GM21717 (cell line): Measurements from ENCODE around the gene SOX18.
A peak's percentile ranks its signal among the peaks of the same experiment; 100 is the strongest.

ENCODE experiments used
- ATAC-seq: cut with Tn5 transposase; IDR thresholded peaks from one replicate; pipeline ENCODE4 v1.9.1; 2021; ENCODE audit warnings: mild to moderate bottlenecking, moderate library complexity; ENCODE audit not compliant: unreplicated experiment

SOX18 gene

GRCh38 chr20:64069209-64069613 is 19.8 kb upstream of the SOX18 start:
- ATAC-seq: no peak

GRCh38 chr20:64068386-64069208 is 19.2 kb upstream of the SOX18 start:
- no peak for ATAC-seq

- no peak for ATAC-seq
Measured at GRCh38 chr20:64067733-64068307, 18.4 kb upstream of the SOX18 start.

GRCh38 chr20:64067005-64067632 is 17.7 kb upstream of the SOX18 start:
- no peak for ATAC-seq

GRCh38 chr20:64065974-64066343 is 16.5 kb upstream of the SOX18 start:
- no peak for ATAC-seq

- ATAC-seq: no peak
Measured at GRCh38 chr20:64065062-64065973, 15.9 kb upstream of the SOX18 start.

- ATAC-seq: no peak
Measured at GRCh38 chr20:64064145-64064698, 14.8 kb upstream of the SOX18 start.

- no peak for ATAC-seq
Measured at GRCh38 chr20:64063389-64064144, 14.1 kb upstream of the SOX18 start.

- ATAC-seq: peak; percentile 75
Measured at GRCh38 chr20:64062596-64063388, 13.4 kb upstream of the SOX18 start, which contains the start of gene TCEA2. TSS of gene TCEA2 (plus strand) at chr20:64063198. CDS start at chr20:64063313, 115 bp downstream.

GRCh38 chr20:64062276-64062595 is 12.8 kb upstream of the SOX18 start:
- no peak for ATAC-seq

GRCh38 chr20:64058536-64058935 is 9.1 kb upstream of the SOX18 start:
- no peak for ATAC-seq

- ATAC-seq: no peak
Measured at GRCh38 chr20:64057628-64058498, 8.4 kb upstream of the SOX18 start.

- no peak for ATAC-seq
Measured at GRCh38 chr20:64056889-64057627, 7.6 kb upstream of the SOX18 start.

GRCh38 chr20:64056639-64056888 is 7.1 kb upstream of the SOX18 start:
- no peak for ATAC-seq

- no peak for ATAC-seq
Measured at GRCh38 chr20:64055893-64056638, 6.6 kb upstream of the SOX18 start.

GRCh38 chr20:64055396-64055892 is 6.0 kb upstream of the SOX18 start:
- ATAC-seq: no peak
